A673 (cell line): ENCODE results near the gene ELF1.

Experiments
- CTCF ChIP-seq: fragments of 300-800, 200-600 bp; sonication (generic); conservative IDR thresholded peaks from 2 replicates; pipeline ENCODE4 v1.5.1; 2017; ENCODE audit warnings: low read depth, mild to moderate bottlenecking, antibody characterized with exemption, low read length, moderate library complexity, mixed read lengths
- EZH2 ChIP-seq: fragments of 200-600 bp; sonication (generic); IDR thresholded peaks from 2 replicates; pipeline ENCODE4 v1.6.1; 2017; ENCODE audit warnings: borderline replicate concordance, low read depth, mild to moderate bottlenecking, mixed read lengths, antibody characterized with exemption, low read length; ENCODE audit not compliant: poor library complexity, severe bottlenecking

- TF ChIP-seq CTCF (no peak), EZH2 (no peak)
Observed at GRCh38 chr13:41012536-41012935, 6.6 kb downstream of the ELF1 start.
